Endothelial cell (in vitro differentiated cells): ENCODE results near the gene RAB1B. TPM values are rescaled to one million over a fixed set of nuclear protein-coding genes. Genes with fewer than 3 reads are reported as not detected.

ENCODE experiments used
- DNase-seq: peaks from one replicate; pipeline ENCODE4 v3.0.0; 2021; ENCODE audit warnings: low spot score
- H3K27ac Mint-ChIP-seq: one replicate; pipeline ENCODE4 v1.8.0; 2021; ENCODE audit warnings: mixed read lengths, inconsistent platforms; ENCODE audit not compliant: unreplicated experiment
- H3K27me3 Mint-ChIP-seq: one replicate; pipeline ENCODE4 v1.8.0; 2021; ENCODE audit warnings: mild to moderate bottlenecking, moderate library complexity, mixed read lengths, inconsistent platforms; ENCODE audit not compliant: unreplicated experiment
- H3K36me3 Mint-ChIP-seq: one replicate; pipeline ENCODE4 v1.8.0; 2021; ENCODE audit warnings: mild to moderate bottlenecking, low read depth, mixed read lengths, inconsistent platforms; ENCODE audit not compliant: unreplicated experiment
- H3K4me1 Mint-ChIP-seq: one replicate; pipeline ENCODE4 v1.8.0; 2021; ENCODE audit warnings: mild to moderate bottlenecking, mixed read lengths, inconsistent platforms; ENCODE audit not compliant: unreplicated experiment
- H3K4me3 Mint-ChIP-seq: one replicate; pipeline ENCODE4 v1.8.0; 2021; ENCODE audit warnings: mild to moderate bottlenecking, mixed read lengths, inconsistent platforms; ENCODE audit not compliant: unreplicated experiment
- H3K9me3 Mint-ChIP-seq: one replicate; pipeline ENCODE4 v1.8.0; 2021; ENCODE audit warnings: mixed read lengths, inconsistent platforms; ENCODE audit not compliant: unreplicated experiment
- total RNA-seq: library from RNA; stranded (reverse); fragmentation: NEBNext Ultra II Directional; extraction: Animal tissue kit (Norgen Biotek cat#: 25700); gene quantifications from one replicate; pipeline ENCODE4 v1.2.1, GENCODE V29; 2021; ENCODE audit not compliant: unreplicated experiment
- TF ChIP-seq, protein P1 (sequence below): fragments of 200-600 bp; sonication (generic); IDR thresholded peaks from one replicate; pipeline ENCODE4 v1.5.0; 2021; ENCODE audit warnings: antibody characterized with exemption; ENCODE audit not compliant: unreplicated experiment

Gene RAB1B
- total RNA-seq, 1 donor from 2014 or later, result 189 TPM

DNA sequence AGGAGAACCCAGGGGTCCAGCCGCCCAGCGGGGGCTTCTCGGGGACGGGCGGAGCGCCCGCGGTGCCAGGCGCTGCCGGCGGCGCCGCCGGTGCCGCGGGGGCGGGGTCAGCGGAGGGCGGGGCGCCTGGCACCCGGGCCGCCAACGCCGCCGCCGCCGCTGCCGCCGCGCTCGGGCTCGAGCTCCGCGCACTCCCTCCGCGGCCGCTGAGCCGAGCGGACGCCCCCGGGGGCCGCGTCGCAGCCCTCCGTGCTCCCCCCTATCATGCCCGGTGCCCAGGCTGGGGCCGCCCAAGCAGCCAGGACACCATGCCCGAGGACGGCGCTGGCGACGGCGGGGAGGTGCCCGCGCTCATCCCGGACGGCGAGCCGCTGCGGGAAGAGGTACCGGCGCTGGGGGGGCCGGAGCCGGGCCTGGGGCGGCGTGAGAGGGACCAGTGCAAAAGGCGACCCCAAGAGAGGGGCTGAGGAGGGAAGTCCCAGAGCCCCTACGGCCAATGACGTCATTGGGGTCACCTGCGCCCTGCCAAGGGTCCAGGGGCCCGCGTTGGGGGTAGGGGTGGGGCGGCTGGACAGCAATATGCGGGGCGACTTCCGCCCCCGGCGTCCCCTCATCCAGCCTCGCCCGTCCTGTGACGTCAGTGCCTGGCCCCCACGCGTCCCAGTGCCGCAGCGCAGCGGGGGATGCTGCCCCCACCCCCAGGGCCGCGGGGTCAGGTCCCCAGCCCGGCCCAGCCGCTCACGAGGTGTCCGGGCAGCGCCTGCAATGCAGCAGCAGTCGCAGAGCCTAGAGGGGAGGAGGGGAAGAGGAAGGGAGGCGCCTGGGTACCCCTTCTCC lies 23.5 kb downstream of the RAB1B start, which contains the start of gene TMEM151A:
TSS of gene TMEM151A (plus strand) at position 189 of the 837 bp plus-strand sequence. CDS start at position 309, 120 bp downstream.
- no peaks in the 10 kb centered on the region for H3K9me3 Mint-ChIP-seq
- peak within 1 kb of the TSS; percentile 94 for H3K4me3 Mint-ChIP-seq
- peaks cover 18% of the 10 kb centered on the region for H3K4me1 Mint-ChIP-seq
- DNase-seq, result no peak
- TF ChIP-seq, protein P1, sequence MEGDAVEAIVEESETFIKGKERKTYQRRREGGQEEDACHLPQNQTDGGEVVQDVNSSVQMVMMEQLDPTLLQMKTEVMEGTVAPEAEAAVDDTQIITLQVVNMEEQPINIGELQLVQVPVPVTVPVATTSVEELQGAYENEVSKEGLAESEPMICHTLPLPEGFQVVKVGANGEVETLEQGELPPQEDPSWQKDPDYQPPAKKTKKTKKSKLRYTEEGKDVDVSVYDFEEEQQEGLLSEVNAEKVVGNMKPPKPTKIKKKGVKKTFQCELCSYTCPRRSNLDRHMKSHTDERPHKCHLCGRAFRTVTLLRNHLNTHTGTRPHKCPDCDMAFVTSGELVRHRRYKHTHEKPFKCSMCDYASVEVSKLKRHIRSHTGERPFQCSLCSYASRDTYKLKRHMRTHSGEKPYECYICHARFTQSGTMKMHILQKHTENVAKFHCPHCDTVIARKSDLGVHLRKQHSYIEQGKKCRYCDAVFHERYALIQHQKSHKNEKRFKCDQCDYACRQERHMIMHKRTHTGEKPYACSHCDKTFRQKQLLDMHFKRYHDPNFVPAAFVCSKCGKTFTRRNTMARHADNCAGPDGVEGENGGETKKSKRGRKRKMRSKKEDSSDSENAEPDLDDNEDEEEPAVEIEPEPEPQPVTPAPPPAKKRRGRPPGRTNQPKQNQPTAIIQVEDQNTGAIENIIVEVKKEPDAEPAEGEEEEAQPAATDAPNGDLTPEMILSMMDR, result no peak
- H3K27me3 Mint-ChIP-seq, result peaks cover 27% of the 10 kb centered on the region
- peaks cover 4% of the 10 kb centered on the region for H3K36me3 Mint-ChIP-seq
- peak within 1 kb of the TSS; percentile 11 for H3K27ac Mint-ChIP-seq

DNA sequence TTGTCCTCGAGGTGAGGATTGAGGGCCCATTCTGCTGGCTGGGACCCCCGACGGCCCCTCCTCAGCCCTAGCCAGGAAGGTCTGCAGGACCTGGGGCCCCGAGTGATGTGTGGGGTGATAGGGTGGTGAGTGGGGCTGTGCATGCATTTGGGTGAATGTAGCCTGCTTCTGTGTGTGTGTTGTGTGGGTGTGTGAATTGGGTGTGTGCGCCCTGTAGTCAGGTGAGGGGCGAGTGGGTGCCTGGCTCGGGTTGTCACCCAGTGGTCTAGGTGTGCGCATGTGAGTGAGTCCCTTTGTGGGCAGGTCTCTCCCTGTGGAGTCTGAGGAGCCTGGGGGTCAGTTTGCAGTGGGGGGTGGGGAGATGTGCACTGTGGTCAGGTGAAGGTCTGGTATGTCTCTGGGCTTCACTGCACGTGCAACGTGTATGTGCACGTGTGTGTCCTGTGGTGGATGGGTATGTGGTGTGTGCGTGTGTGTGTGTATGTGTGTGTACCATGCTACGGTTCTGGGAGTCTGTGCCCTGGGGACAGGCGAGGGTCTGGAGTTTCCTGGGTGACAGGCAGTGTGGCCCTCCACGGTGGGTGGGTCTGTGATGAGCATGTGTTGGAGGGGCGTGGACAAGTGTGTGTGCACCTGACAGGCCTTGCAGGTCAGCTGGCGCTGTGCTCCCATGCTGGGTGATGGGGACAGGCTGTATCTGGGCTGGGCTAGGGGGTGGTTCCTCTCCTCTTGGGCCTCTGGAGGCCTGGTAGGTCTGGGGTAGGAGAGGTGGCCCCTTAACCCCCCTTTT lies 24.3 kb downstream of the RAB1B start:
- no peak for DNase-seq
- peak overlapping the region; percentile 7 for H3K27ac Mint-ChIP-seq
- H3K36me3 Mint-ChIP-seq, result peaks cover 4% of the 10 kb centered on the region
- peak overlapping the region; percentile 62 for H3K4me3 Mint-ChIP-seq
- H3K27me3 Mint-ChIP-seq, result peaks cover 27% of the 10 kb centered on the region
- TF ChIP-seq, protein P1, result no peak
- H3K4me1 Mint-ChIP-seq, result peaks cover 18% of the 10 kb centered on the region
- H3K9me3 Mint-ChIP-seq, result no peaks in the 10 kb centered on the region

DNA sequence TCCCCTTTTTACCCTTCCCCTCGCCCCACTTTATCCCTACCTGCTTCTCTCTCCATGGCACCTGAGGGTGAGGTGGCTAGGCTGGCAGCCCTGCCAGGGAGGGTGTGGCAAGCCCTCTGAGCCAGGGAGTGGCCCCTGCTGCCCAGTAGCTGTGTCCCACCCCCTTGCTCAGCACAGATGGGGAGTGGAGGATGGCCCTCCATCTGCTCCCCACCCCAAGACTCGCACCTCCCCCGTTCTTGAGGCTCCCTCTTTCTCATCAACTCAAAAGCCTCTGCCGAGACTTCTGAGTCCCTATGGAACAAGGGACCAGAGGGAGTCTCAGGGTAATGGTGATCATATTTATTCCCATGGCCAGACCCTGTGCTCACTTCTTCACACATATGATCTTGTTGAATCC lies 24.9 kb downstream of the RAB1B start:
- peak overlapping the region; percentile 9 for H3K4me3 Mint-ChIP-seq
- H3K9me3 Mint-ChIP-seq, result no peaks in the 10 kb centered on the region
- peaks cover 14% of the 10 kb centered on the region for H3K4me1 Mint-ChIP-seq
- H3K27ac Mint-ChIP-seq, result peak overlapping the region; percentile 18
- TF ChIP-seq, protein P1, result no peak
- peaks cover 4% of the 10 kb centered on the region for H3K36me3 Mint-ChIP-seq
- no peak for DNase-seq
- H3K27me3 Mint-ChIP-seq, result peaks cover 27% of the 10 kb centered on the region

DNA sequence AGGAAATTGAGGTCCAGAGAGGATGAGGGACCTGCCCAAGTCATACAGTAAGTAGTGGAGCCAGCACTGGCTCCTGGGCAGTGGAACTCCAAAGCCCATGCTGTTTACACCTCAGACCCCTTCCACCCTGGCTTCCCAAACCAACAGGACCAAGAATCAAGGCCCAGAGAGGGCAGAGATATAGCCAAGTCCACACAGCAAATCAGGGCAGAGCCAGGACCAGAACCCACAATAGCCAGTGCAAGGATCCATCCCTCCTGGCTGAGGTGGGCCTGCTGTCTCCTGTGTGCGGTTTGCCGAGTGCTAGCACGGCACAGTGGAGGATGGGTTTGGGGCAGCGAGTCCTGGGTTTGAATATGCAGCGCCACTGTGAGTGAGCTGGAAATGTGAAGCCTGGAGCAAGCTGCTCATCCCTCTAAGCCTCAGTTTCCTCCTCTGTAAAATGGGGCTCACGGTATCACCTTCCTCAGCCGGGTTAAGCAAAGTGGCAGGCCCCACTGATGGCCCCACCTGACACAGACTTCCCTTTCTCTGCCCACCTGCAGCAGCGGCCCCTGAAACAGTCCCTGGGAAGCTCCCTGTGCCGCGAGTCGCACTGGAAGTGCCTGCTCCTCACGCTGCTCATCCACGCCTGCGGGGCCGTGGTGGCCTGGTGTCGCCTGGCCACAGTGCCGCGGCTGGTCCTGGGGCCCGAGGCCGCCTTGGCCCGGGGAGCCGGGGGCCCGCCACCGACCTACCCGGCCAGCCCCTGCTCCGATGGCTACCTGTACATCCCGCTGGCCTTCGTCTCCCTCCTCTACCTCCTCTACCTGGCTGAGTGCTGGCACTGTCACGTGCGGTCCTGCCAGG lies 25.6 kb downstream of the RAB1B start:
- Mint-ChIP-seq H3K4me1 (peaks cover 12% of the 10 kb centered on the region), H3K9me3 (no peaks in the 10 kb centered on the region), H3K27me3 (peaks cover 27% of the 10 kb centered on the region), H3K27ac (peak overlapping the region; percentile 18), H3K4me3 (peak overlapping the region; percentile 9), H3K36me3 (peaks cover 4% of the 10 kb centered on the region)
- DNase-seq, result no peak
- TF ChIP-seq, protein P1, result no peak
